SK-N-SH treated with all-trans-retinoic acid at 6 μM for 48 hours (cell line): ENCODE data around the gene SCCPDH.

Source experiments
- CREB5 ChIP-seq: fragments of 250-450 bp; sonication (Bioruptor Pico); IDR thresholded peaks from 2 replicates; pipeline ENCODE4 v1.5.1; 2020; ENCODE audit warnings: low read depth, mild to moderate bottlenecking, moderate library complexity
- OSR1 ChIP-seq: fragments of 250-450 bp; sonication (Bioruptor Pico); IDR thresholded peaks from 2 replicates; pipeline ENCODE4 v1.8.0; 2022; ENCODE audit warnings: moderate library complexity, mild to moderate bottlenecking, inconsistent platforms
- PATZ1 ChIP-seq: fragments of 250-450 bp; sonication (Bioruptor Pico); IDR thresholded peaks from 2 replicates; pipeline ENCODE4 v1.8.0; 2020; ENCODE audit warnings: mild to moderate bottlenecking, moderate library complexity, borderline replicate concordance
- RARB ChIP-seq: fragments of 250-450 bp; sonication (Bioruptor Pico); IDR thresholded peaks from 2 replicates; pipeline ENCODE4 v1.8.0; 2021; ENCODE audit warnings: mild to moderate bottlenecking, moderate library complexity
- SNAI2 ChIP-seq: fragments of 250-450 bp; sonication (Bioruptor Pico); IDR thresholded peaks from 2 replicates; pipeline ENCODE4 v1.5.0; 2020; ENCODE audit warnings: mild to moderate bottlenecking, moderate library complexity
- ZFP3 ChIP-seq: fragments of 250-450 bp; sonication (Bioruptor Pico); IDR thresholded peaks from 2 replicates; pipeline ENCODE4 v1.5.0; 2020; ENCODE audit warnings: mild to moderate bottlenecking, moderate library complexity
- ZFP30 ChIP-seq: fragments of 450-650 bp; formaldehyde crosslinking; IDR thresholded peaks from 2 replicates; pipeline ENCODE4 v1.5.0; 2022; ENCODE audit warnings: mild to moderate bottlenecking, moderate library complexity
- ZNF8 ChIP-seq: fragments of 450-650 bp; formaldehyde crosslinking; IDR thresholded peaks from 2 replicates; pipeline ENCODE4 v1.5.0; 2020; ENCODE audit warnings: mild to moderate bottlenecking, moderate library complexity

- TF ChIP-seq CREB5 (CRISPR knock-in tag) (no peak), OSR1 (CRISPR knock-in tag) (no peak), SNAI2 (CRISPR knock-in tag) (no peak), ZNF8 (CRISPR knock-in tag) (no peak), ZFP3 (CRISPR knock-in tag) (no peak), ZFP30 (no peak), RARB (CRISPR knock-in tag) (no peak), PATZ1 (CRISPR knock-in tag) (no peak)
Measured at GRCh38 chr1:246814890-246815289, 90.7 kb downstream of the SCCPDH start.
